WTC11 (cell line): ENCODE data around the gene GTF2I.

Experiments used
- CREB1 ChIP-seq: sonication (generic); formaldehyde crosslinking; IDR thresholded peaks from 2 replicates; pipeline ENCODE4 v1.8.0; 2023; ENCODE audit warnings: mild to moderate bottlenecking, missing genetic modification reagents
- TF ChIP-seq, protein P1 (sequence below): fragments of 200-600 bp; IDR thresholded peaks from 2 replicates; pipeline ENCODE4 v1.8.0; 2022; ENCODE audit warnings: antibody characterized with exemption

DNA sequence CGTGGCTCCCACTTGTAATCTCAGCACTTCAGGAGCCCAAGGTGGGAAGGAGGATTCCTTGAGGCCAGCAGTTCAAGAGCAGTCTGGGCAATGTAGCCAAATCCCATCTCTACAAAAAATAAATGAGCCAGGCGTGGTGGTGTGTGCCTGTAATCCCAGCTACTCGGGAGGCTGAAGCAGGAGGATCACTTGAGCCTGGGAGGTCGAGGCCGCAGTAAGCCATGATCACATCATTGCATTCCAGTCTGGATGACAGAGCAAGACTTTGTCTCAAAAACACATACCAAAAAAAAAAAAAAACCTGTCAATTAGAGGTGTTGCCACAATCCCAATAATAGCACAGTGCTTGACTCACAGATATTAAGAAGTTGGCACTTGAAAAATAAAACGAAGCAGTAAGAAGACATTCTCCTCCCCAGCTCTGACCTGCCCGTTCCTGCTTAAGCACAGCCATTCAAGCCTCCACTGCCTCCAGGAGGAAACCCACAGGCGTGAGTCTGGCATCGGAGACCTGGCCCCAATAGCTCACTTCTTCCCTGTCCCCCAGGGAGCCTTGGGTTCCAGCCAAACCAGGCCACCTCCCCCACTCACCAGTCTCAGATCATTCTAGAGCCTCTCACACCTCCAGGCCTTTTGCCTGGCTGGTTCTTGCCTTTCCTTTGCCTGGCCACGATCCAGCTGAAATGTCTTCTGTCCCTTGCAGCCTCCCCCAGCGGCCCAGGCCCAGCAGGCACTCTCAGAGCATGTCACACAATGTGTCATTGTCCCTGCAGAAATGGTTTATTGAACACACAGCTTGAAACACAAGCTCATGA, 45.3 kb upstream of the GTF2I start:
- TF ChIP-seq, protein P1, sequence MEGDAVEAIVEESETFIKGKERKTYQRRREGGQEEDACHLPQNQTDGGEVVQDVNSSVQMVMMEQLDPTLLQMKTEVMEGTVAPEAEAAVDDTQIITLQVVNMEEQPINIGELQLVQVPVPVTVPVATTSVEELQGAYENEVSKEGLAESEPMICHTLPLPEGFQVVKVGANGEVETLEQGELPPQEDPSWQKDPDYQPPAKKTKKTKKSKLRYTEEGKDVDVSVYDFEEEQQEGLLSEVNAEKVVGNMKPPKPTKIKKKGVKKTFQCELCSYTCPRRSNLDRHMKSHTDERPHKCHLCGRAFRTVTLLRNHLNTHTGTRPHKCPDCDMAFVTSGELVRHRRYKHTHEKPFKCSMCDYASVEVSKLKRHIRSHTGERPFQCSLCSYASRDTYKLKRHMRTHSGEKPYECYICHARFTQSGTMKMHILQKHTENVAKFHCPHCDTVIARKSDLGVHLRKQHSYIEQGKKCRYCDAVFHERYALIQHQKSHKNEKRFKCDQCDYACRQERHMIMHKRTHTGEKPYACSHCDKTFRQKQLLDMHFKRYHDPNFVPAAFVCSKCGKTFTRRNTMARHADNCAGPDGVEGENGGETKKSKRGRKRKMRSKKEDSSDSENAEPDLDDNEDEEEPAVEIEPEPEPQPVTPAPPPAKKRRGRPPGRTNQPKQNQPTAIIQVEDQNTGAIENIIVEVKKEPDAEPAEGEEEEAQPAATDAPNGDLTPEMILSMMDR, result no peak
- TF ChIP-seq CREB1 (CRISPR knock-in tag), result no peak
